HAP-1 (cell line): Measurements from ENCODE around the gene CCDC57.
A peak's percentile ranks its signal among the peaks of the same experiment; 100 is the strongest.

Source experiments
- DNase-seq, 2 experiments: peaks; one replicate each; pipeline ENCODE4 v3.0.0-alpha.2; 2016 to 2020; ENCODE audit warnings: low spot score in 2 of 2
- H3K27me3 ChIP-seq: fragments of 250-450 bp; sonication (Bioruptor Pico); 2 replicates; pipeline ENCODE4 v1.5.1; 2020; ENCODE audit warnings: low read depth, mild to moderate bottlenecking, moderate library complexity
- H3K36me3 ChIP-seq: fragments of 250-450 bp; sonication (Bioruptor Pico); replicated peaks from 2 replicates; pipeline ENCODE4 v1.5.1; 2020; ENCODE audit warnings: mild to moderate bottlenecking
- H3K4me1 ChIP-seq: fragments of 250-450 bp; sonication (Bioruptor Pico); 2 replicates; pipeline ENCODE4 v1.5.1; 2020; ENCODE audit warnings: mild to moderate bottlenecking
- H3K4me3 ChIP-seq: fragments of 250-450 bp; sonication (Bioruptor Pico); 2 replicates; pipeline ENCODE4 v1.5.1; 2020; ENCODE audit warnings: mild to moderate bottlenecking, moderate library complexity
- H3K9me3 ChIP-seq: fragments of 250-450 bp; sonication (Bioruptor Pico); 2 replicates; pipeline ENCODE4 v1.5.1; 2020; ENCODE audit warnings: mild to moderate bottlenecking, moderate library complexity
- in situ Hi-C: fragments of 300-500 bp; cut with MboI; formaldehyde crosslinking; loops from 3 replicates; pipeline ENCODE4 v1.14.3; 2020; ENCODE audit warnings: low sequenced_read_pairs, inconsistent platforms, mixed read lengths

Gene CCDC57

DNA sequence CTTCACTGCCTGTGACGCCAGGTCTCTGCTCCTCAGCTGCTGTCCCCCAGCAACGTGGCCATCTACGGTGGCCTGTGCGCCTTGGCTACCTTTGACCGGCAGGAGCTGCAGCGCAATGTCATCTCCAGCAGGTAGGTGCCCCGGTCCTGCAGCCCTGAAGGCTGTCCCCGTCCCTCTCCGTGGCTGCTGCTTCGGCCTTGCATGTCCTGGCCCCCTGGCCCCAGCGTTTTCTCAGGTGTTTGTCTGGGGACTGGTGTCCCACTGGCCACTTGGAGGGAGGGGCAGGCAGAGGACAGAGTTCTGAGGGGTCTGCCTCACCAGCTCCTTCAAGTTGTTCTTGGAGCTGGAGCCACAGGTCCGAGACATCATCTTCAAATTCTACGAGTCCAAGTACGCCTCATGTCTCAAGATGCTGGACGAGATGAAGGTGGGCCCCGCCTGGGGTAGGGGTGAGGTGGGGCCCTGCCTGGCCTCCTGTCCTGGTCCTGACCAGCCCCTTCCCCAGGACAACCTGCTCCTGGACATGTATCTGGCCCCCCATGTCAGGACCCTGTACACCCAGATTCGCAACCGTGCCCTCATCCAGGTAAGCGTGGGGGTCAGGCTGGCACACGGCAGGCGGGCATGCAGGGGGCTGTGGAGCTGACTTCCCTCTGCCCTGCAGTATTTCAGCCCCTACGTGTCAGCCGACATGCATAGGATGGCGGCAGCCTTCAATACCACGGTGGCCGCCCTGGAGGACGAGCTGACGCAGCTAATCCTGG lies 156.5 kb downstream of the CCDC57 start:
- in situ Hi-C loops: no loop called here
- no peaks in the 10 kb centered on the region for H3K9me3 ChIP-seq
- H3K36me3 ChIP-seq: peaks cover 77% of the 10 kb centered on the region

DNA sequence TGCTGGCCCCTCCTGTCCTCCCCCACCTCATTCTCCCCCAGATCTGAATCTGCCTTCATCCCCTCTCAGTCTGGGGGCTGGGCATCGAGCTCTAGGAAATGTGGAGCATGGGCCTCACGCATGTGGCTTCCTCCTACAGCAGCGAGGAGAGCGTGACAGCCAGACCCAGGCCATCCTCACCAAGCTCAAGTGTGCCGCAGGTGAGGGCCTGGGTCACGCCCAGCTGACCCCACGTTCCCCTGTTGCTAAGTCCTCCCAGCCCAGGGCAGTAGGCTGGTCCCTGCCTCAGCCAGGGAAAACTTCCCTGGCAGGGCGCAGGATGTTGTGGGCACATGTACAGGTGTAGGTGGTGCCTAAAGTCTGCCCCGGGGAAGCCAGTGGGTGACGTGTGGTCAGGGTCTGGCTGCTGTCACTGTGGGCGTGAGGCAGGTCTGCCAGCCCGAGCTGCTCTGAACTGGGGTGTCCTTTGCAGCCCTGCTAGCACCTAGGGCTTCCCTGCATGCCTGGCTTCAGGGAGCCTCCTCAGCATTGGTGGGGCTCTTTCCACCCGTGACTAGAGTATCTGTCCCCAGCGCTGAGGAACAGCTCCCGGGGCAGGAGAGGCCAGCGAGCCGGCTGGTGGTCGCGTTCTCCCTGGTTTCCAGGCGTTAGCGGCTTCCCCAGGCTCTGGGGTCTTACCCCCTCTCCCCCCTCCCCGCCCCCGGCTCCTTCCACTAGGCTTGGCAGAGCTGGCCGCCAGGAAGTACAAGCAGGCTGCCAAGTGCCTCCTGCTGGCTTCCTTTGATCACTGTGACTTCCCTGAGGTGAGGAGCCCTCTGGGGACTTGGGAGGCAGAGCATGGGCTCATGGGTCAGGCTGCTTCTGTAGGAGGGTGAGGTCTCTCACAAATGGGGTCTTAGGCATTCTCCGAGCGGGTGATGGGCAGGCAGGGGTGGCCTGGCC lies 157.3 kb downstream of the CCDC57 start:
- Histone ChIP-seq H3K9me3 (no peaks in the 10 kb centered on the region), H3K27me3 (no peaks in the 10 kb centered on the region), H3K36me3 (peaks cover 68% of the 10 kb centered on the region), H3K4me3 (no peak overlapping the region), H3K4me1 (peaks cover 3% of the 10 kb centered on the region; the same call in 1 of the 2 replicates)
- in situ Hi-C loops: no loop called here
- DNase-seq: no peak

More for the DNA sequence above, 156.5 kb downstream of the CCDC57 start:
- H3K27me3 ChIP-seq: no peaks in the 10 kb centered on the region
- no peak overlapping the region for H3K4me3 ChIP-seq
- no peak for DNase-seq
- no peaks in the 10 kb centered on the region; the same call in 1 of the 2 replicates for H3K4me1 ChIP-seq

DNA sequence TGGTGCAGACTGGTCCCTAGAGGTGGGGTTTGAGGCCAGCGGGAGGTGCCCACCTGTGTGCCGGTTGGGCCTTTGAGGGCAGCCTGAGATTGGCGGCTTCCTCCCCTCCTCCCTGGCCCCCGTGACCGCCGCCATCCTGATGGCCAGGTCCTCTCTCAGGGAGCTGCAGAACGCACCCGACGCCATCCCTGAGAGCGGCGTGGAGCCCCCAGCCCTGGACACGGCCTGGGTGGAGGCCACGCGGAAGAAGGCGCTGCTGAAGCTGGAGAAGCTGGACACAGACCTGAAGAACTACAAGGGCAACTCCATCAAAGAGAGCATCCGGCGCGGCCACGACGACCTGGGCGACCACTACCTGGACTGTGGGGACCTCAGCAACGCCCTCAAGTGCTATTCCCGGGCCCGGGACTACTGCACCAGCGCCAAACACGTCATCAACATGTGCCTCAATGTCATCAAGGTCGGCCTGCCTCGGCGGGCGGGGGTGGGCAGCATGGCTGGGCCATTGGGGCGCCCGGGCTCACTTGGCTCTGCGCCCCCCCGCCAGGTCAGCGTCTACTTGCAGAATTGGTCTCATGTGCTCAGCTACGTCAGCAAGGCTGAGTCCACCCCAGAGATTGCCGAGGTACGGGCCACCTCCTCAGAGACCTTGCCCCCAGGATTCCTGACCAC lies 158.2 kb downstream of the CCDC57 start:
- Histone ChIP-seq H3K4me1 (peaks cover 3% of the 10 kb centered on the region; the same call in 1 of the 2 replicates), H3K4me3 (no peak overlapping the region), H3K27me3 (no peaks in the 10 kb centered on the region), H3K9me3 (no peaks in the 10 kb centered on the region), H3K36me3 (peaks cover 62% of the 10 kb centered on the region)
- in situ Hi-C loops: no loop called here
- DNase-seq: no peak

DNA sequence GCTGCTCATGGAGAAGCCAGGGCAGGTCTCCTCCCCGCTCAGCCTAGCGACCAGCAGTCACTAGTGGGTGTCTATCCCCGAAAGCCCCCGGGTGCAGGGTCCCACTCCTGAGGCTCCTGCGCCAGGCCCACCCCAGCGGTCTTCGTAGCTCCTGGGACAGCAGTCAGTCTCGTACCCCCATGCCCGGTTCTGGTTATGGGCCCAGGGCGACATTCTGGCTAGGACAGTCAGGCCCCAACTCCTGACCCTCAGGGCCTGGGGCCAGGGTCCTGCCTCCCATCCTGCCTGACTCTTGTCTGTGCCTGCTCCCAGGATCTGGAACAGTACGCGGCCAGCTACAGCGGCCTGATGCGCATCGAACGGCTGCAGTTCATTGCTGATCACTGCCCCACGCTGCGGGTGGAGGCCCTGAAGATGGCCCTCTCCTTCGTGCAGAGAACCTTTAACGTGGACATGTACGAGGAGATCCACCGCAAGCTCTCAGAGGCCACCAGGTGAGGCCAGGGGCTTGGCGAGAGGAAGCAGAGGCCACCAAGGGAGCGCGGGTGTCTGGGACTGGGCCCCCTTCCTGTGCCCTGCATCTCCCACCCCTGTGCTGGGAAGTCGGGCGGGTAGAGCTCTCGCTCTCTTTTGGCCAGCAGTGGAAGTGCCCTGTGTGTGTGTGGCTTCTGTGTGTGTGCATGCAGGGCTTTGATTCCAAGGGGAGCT lies 158.9 kb downstream of the CCDC57 start:
- H3K4me1 ChIP-seq: peaks cover 3% of the 10 kb centered on the region; the same call in 1 of the 2 replicates
- H3K9me3 ChIP-seq: no peaks in the 10 kb centered on the region
- H3K27me3 ChIP-seq: no peaks in the 10 kb centered on the region
- no peak for DNase-seq
- in situ Hi-C loops: no loop called here
- H3K4me3 ChIP-seq: peak overlapping the region; percentile 71; the same call in 1 of the 2 replicates
- H3K36me3 ChIP-seq: peaks cover 59% of the 10 kb centered on the region

DNA sequence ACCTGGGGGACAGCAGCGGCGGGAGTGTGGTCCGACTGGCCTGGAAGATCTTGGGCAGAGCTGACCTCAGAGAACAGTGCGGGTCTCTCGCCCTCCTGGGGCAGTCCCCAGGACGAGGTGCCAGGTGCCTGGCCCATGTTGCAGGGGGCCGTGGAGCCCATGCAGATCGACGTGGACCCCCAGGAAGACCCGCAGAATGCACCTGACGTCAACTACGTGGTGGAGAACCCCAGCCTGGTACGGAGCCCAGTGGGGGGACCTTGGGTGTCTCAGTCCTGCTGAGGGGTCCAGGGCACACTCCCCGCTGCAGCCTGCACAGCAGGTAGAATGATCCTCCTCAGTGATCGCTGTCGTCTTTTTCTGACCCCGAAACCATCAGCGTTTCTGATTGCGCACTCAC lies 159.5 kb downstream of the CCDC57 start:
- H3K9me3 ChIP-seq: no peaks in the 10 kb centered on the region
- no peaks in the 10 kb centered on the region for H3K27me3 ChIP-seq
- peaks cover 3% of the 10 kb centered on the region; the same call in 1 of the 2 replicates for H3K4me1 ChIP-seq
- DNase-seq: no peak
- H3K36me3 ChIP-seq: peaks cover 53% of the 10 kb centered on the region
- in situ Hi-C loops: no loop called here
- peak overlapping the region; percentile 71 for H3K4me3 ChIP-seq

DNA sequence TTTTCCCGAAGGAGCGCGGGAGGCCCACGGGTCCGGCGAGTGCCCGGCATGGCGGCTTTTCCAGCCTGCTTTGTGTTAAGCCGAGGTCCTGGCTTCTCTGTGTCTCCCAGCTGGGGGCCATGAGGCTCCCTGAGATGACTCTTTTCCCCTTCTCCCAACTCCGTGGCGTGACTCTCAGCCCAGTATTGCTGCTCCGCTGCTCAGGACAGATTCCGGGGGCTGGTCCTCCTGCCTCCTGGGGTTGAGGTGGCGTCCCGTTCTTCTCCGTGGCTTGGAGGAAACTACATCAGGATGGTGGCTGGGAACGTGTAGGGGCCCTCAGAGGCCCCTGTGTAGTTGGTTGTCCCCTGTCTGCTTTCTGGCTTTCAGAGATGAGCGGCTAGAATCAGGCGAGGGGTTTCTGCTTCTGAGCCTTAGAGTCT lies 160.0 kb downstream of the CCDC57 start:
- Histone ChIP-seq H3K4me3 (peak overlapping the region; percentile 71), H3K36me3 (peaks cover 48% of the 10 kb centered on the region), H3K9me3 (no peaks in the 10 kb centered on the region), H3K4me1 (peaks cover 3% of the 10 kb centered on the region; the same call in 1 of the 2 replicates), H3K27me3 (no peaks in the 10 kb centered on the region)
- in situ Hi-C loops: no loop called here
- no peak for DNase-seq

DNA sequence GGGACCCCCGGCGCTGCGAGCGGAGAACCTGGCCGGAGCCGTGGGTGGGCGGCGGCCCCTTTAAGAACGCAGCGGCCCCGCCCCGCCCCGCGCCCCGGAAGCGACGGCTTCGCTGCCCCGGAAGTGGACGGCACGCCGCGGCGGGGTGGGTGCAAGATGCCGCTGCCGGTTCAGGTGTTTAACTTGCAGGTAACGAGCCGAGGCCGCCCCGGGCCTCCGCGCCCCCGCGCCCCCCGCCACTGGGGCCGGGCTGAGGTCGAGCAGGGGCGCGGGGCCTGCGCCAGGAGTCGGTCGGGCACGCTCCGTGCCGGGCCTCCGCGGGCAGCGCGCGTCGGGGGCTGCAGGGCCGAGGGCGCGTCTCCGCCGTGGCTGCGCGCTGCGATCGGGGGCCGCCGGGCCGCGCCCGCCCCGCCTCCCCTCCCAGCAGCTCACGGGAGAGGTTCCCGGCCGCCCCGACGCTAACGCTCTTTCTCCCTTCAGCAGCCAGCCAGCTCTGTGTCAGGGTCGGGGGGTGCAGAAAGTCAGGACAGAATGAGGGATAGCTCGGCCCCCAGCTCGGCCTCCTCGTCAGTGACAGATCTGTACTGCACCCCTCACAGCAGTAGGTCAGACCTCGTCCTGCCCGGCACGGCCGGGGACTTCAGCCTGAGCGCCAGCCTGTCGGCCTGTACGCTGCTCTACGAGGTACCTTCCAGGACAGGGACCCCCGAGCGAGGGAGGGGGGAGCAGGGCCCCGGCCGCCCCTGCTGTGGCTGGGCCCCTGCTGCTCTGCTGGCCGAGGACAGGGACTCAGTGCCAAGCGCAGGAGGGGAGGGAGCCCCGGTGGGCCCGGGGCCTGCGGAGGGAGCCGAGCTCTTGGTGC lies 160.6 kb downstream of the CCDC57 start, which contains the start of the genes GPS1 and RFNG:
Gene GPS1 (plus strand): TSS at position 123 of the 862 bp plus-strand sequence. CDS start 34 bp downstream, at position 157.
Gene RFNG (minus strand): TSS at position 36 of the 862 bp plus-strand sequence. CDS start 45 bp downstream, outside the sequence.
- Histone ChIP-seq H3K4me3 (peak within 1 kb of the TSS; percentile 71), H3K36me3 (peaks cover 42% of the 10 kb centered on the region), H3K27me3 (no peaks in the 10 kb centered on the region), H3K4me1 (peaks cover 3% of the 10 kb centered on the region; the same call in 1 of the 2 replicates), H3K9me3 (no peaks in the 10 kb centered on the region)
- in situ Hi-C loops: no loop called here
- DNase-seq: peak; percentile 62 to 86
